GM18951 (cell line): ENCODE data around the gene LZTS2.
"Not testable (repeated sequence)": the region's sequence is repeated elsewhere in the genome, so short reads cannot be mapped to it uniquely, and the experiment has no call there.

ENCODE experiments used
- POLR2A ChIP-seq: IDR thresholded peaks from 4 replicates; pipeline ENCODE4 v1.6.1; 2011; ENCODE audit warnings: mild to moderate bottlenecking; ENCODE audit not compliant: insufficient read length, insufficient read depth; ENCODE audit errors: extremely low read depth
- in situ Hi-C: fragments of 300-500 bp; cut with MboI; formaldehyde crosslinking; loops from one replicate; pipeline ENCODE4 v1.12.0; 2022; ENCODE audit warnings: low sequenced_read_pairs, mixed read lengths, inconsistent platforms; ENCODE audit not compliant: unreplicated experiment

LZTS2 gene

GRCh38 chr10:101031796-101032636 lies 32.4 kb downstream of the LZTS2 start:
- no peak for TF ChIP-seq POLR2A
- in situ Hi-C loops: no loop called here

GRCh38 chr10:101032637-101033224 lies 33.1 kb downstream of the LZTS2 start:
- in situ Hi-C loops: no loop called here
- TF ChIP-seq POLR2A: no peak

GRCh38 chr10:101033276-101033675 lies 33.7 kb downstream of the LZTS2 start:
- in situ Hi-C loops: no loop called here
- TF ChIP-seq POLR2A: no peak

GRCh38 chr10:101034404-101034803 lies 34.8 kb downstream of the LZTS2 start:
- in situ Hi-C loops: not testable (repeated sequence)

- in situ Hi-C loops: no loop called here
- no peak for TF ChIP-seq POLR2A
These were observed 35.7 kb downstream of the LZTS2 start for GRCh38 chr10:101035314-101035713.

GRCh38 chr10:101035916-101036702 lies 36.5 kb downstream of the LZTS2 start:
- no peak for TF ChIP-seq POLR2A
- in situ Hi-C loops: no loop called here

- no peak for TF ChIP-seq POLR2A
- in situ Hi-C loops: no loop called here
These were observed 37.1 kb downstream of the LZTS2 start for GRCh38 chr10:101036726-101037125.

GRCh38 chr10:101038484-101038883 lies 38.9 kb downstream of the LZTS2 start:
- in situ Hi-C loops: no loop called here
- no peak for TF ChIP-seq POLR2A

- TF ChIP-seq POLR2A: no peak
These were observed 40.5 kb downstream of the LZTS2 start for GRCh38 chr10:101040061-101040460.

GRCh38 chr10:101040851-101041250 lies 41.2 kb downstream of the LZTS2 start:
- in situ Hi-C loops: no loop called here
- no peak for TF ChIP-seq POLR2A

More at GRCh38 chr10:101040061-101040460, 40.5 kb downstream of the LZTS2 start:
- in situ Hi-C loops: no loop called here

GRCh38 chr10:101041252-101041761 lies 41.7 kb downstream of the LZTS2 start:
- in situ Hi-C loops: no loop called here
- no peak for TF ChIP-seq POLR2A

- TF ChIP-seq POLR2A: no peak
- in situ Hi-C loops: no loop called here
These were observed 42.5 kb downstream of the LZTS2 start for GRCh38 chr10:101042118-101042517.

GRCh38 chr10:101042667-101043362 lies 43.2 kb downstream of the LZTS2 start:
- in situ Hi-C loops: no loop called here
- TF ChIP-seq POLR2A: peak; percentile 73
